Suprapubic skin (tissue), 3 donors: ENCODE results near the gene CCS.

Experiments
- CTCF ChIP-seq, 2 donors: fragments of 200-600 bp in 1 of 2; fragments of 450-650 bp in 1 of 2; sonication (generic) in 1 of 2; IDR thresholded peaks; one replicate each; pipeline ENCODE4 v1.5.1; 2016 to 2019; ENCODE audit warnings: antibody characterized with exemption in 2 of 2, mild to moderate bottlenecking in 1 of 2, moderate library complexity in 1 of 2
- EP300 ChIP-seq: sonication (generic); formaldehyde crosslinking; IDR thresholded peaks from one replicate; pipeline ENCODE4 v1.6.1; 2017; ENCODE audit warnings: antibody characterized with exemption
- POLR2A ChIP-seq, 2 donors: fragments of 450-650 bp; IDR thresholded peaks; one replicate each; pipeline ENCODE4 v1.6.1; 2017; ENCODE audit warnings: antibody characterized with exemption in 2 of 2, mild to moderate bottlenecking in 2 of 2, moderate library complexity in 2 of 2

GRCh38 chr11:66609721-66610617, 17.0 kb downstream of the CCS start:
- TF ChIP-seq CTCF (IDR thresholded peaks at IDR 0.05): no peak
- no peak for TF ChIP-seq POLR2A (IDR thresholded peaks at IDR 0.05)
- TF ChIP-seq EP300: no peak
